ENCODE measurements around the gene ATF3. TPM values are rescaled to one million over a fixed set of nuclear protein-coding genes. Genes with fewer than 3 reads are reported as not detected.

ATF3 gene
- total RNA-seq, 1 experiment from 2014 or later: 43.2 TPM

DNA sequence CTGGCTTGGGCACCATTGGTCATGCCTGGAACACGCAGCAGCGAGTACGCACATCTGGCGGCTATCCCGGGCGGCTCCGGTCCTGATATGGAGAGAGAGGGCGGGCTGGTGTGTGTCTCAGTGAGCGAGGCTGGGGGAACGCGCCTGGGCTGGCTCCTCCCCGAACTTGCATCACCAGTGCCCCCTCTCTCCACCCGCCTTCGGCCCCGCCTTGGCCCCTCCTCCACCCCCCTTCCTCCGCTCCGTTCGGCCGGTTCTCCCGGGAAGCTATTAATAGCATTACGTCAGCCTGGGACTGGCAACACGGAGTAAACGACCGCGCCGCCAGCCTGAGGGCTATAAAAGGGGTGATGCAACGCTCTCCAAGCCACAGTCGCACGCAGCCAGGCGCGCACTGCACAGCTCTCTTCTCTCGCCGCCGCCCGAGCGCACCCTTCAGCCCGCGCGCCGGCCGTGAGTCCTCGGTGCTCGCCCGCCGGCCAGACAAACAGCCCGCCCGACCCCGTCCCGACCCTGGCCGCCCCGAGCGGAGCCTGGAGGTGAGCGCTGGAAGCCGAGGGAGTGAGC lies at the start of gene ATF3 (continued):
- TF ChIP-seq YY1 (IDR thresholded peaks at IDR 0.05; ENCODE audit: extremely low read depth, insufficient replicate concordance, low read depth, low read length): peak; percentile 77
- no peak for TF ChIP-seq EGR1 (IDR thresholded peaks at IDR 0.05; ENCODE audit: low read depth)
- peak; percentile 84 for TF ChIP-seq CBX3 (IDR thresholded peaks at IDR 0.05; ENCODE audit: low read depth)
- TF ChIP-seq, protein P1, sequence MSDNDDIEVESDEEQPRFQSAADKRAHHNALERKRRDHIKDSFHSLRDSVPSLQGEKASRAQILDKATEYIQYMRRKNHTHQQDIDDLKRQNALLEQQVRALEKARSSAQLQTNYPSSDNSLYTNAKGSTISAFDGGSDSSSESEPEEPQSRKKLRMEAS (IDR thresholded peaks at IDR 0.05): peak; percentile 69
- TF ChIP-seq, protein P2, sequence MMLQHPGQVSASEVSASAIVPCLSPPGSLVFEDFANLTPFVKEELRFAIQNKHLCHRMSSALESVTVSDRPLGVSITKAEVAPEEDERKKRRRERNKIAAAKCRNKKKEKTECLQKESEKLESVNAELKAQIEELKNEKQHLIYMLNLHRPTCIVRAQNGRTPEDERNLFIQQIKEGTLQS (IDR thresholded peaks at IDR 0.05): peak; percentile 100

DNA sequence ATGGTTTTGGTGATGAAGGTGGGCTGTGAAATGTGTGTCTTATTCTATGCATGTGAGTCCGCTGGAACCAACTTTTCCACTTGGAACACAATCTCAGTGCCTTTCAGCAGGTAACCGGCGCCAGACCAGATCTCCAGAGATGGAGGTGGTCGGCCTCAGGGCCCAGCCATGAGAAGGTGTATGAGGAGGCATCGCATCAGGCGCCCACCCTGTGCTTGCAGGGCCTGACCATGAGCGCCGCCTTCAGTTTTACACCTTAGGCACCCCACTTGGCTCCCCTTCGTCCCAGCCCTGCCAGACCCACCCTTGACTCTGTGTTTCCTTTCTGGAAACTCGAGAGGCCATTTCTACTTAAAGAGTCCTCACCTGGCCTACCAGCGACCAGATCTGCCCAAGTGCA lies 48.6 kb upstream of the ATF3 start:
- Histone ChIP-seq H3K79me2 (ENCODE audit: insufficient read depth, low read length) (no peaks in the 10 kb centered on the region), H3K9me3 (ENCODE audit: control insufficient read depth in 1 of 2, insufficient read depth in 1 of 2, low read depth in 1 of 2, low read length in 2 of 2) (peaks cover 0 to 8% of the 10 kb centered on the region in 2 experiments; a peak in 1 of 4 replicates), H2AFZ (ENCODE audit: low read depth, low read length, poor library complexity, severe bottlenecking) (peak overlapping the region; percentile 93), H3K27me3 (ENCODE audit: insufficient read depth, low read length) (no peaks in the 10 kb centered on the region), H3K4me2 (ENCODE audit: low read length) (0 out of 2 replicates have a peak overlapping the region, but pooled peaks have one; percentile 68), H3K27ac (ENCODE audit: low read depth, low read length) (no peak overlapping the region; the same call in 1 of the 2 replicates), H4K20me1 (ENCODE audit: insufficient read depth) (no peaks in the 10 kb centered on the region), H3K36me3 (ENCODE audit: control insufficient read depth in 1 of 2, insufficient read depth in 2 of 2, low read length in 2 of 2) (no peaks in the 10 kb centered on the region), H3K9ac (ENCODE audit: low read length) (no peak overlapping the region), H3K4me3 (replicated peaks in 1 of 2; ENCODE audit: low read depth in 1 of 2, low read length in 2 of 2) (no peak overlapping the region), H3K4me1 (ENCODE audit: control insufficient read depth in 1 of 2, insufficient read depth in 2 of 2, low read length in 2 of 2) (peaks cover 16 to 49% of the 10 kb centered on the region in 2 experiments), H3K9me2 (ENCODE audit: insufficient read depth) (no peaks in the 10 kb centered on the region)
- ChIA-PET CTCF (no interaction called here), POLR2A (interaction anchor here (2.0 kb wide), 1 partner anchor 48 kb away, joined by 7 read pairs; the partner anchor contains the start of gene ATF3), RAD21 (ENCODE audit: low non-redundant PET in 1 of 2, low total read pairs in 2 of 2, uncharacterized antibody in 2 of 2, unreplicated experiment in 2 of 2) (no interaction called here)
- no TSS peak for BruUV-seq (replicated peaks)
- TF ChIP-seq CEBPB (IDR thresholded peaks at IDR 0.05; ENCODE audit: low read depth) (no peak), RAD21 (IDR thresholded peaks at IDR 0.05; ENCODE audit: low read depth) (no peak), POLR2AphosphoS5 (IDR thresholded peaks at IDR 0.05; ENCODE audit: low read depth, low read length) (no peak), FOSL1 (IDR thresholded peaks at IDR 0.05; ENCODE audit: low read depth) (no peak), ELF1 (IDR thresholded peaks at IDR 0.05; ENCODE audit: borderline replicate concordance, low read depth) (no peak), ZFX (IDR thresholded peaks at IDR 0.05) (no peak), ZNF274 (IDR thresholded peaks at IDR 0.05; ENCODE audit: low read depth, low read length) (no peak), EZH2 (IDR thresholded peaks at IDR 0.05) (no peak)
- TF ChIP-seq, protein P1 (IDR thresholded peaks at IDR 0.05): no peak
- DNase-seq (ENCODE audit: low read depth, low spot score) (no peak), ATAC-seq (no peak)
- intact Hi-C loops (cut with micrococcal nuclease): no loop called here
